Activated naive CD8-positive, alpha-beta T cell treated with anti-CD3 and anti-CD28 coated beads for 36 hours (primary cell): ENCODE data around the gene SBF1. TPM values are rescaled to one million over a fixed set of nuclear protein-coding genes. Genes with fewer than 3 reads are reported as not detected.

ENCODE experiments used
- DNase-seq: peaks from one replicate; pipeline ENCODE4 v3.0.0; 2021
- H3K27ac Mint-ChIP-seq: one replicate; pipeline ENCODE4 v1.8.0; 2022; ENCODE audit warnings: mild to moderate bottlenecking, moderate library complexity, mixed read lengths
- H3K27me3 Mint-ChIP-seq: one replicate; pipeline ENCODE4 v1.8.0; 2022; ENCODE audit warnings: mild to moderate bottlenecking, mixed read lengths
- H3K36me3 Mint-ChIP-seq: one replicate; pipeline ENCODE4 v1.8.0; 2021; ENCODE audit warnings: mild to moderate bottlenecking, mixed read lengths
- H3K4me1 Mint-ChIP-seq: one replicate; pipeline ENCODE4 v1.8.0; 2021; ENCODE audit warnings: mixed read lengths
- H3K4me3 Mint-ChIP-seq: one replicate; pipeline ENCODE4 v1.8.0; 2022; ENCODE audit warnings: mild to moderate bottlenecking, moderate library complexity, mixed read lengths
- H3K9me3 Mint-ChIP-seq: one replicate; pipeline ENCODE4 v1.8.0; 2022; ENCODE audit warnings: mixed read lengths
- total RNA-seq, 2 experiments: library from RNA; stranded (reverse); gene quantifications; one replicate each; pipeline ENCODE4 v1.2.3, GENCODE V29; 2021

Gene SBF1
- total RNA-seq, 2 experiments from 2014 or later = 101 to 102 TPM

DNA sequence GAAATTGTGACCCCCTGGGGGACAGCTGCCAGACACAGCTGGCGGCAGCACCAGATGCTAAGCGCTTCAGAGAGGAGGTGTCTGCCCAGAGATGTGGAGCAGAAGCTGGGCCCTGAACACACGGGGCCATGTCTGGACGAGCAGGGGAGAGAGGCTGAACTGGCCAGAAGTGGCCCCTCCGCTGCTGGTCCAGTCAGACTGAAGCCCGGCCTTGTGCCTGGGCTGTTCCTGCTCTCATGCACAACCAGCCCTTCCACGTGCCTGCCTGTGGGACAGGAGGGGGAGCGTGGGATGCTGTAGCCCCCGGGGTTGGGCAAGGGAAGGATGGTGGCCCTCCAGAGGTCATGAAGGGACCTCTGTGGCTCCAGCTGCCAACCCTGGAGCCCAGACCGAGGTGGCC, 8.3 kb upstream of the SBF1 start:
- Mint-ChIP-seq H3K9me3 (no peaks in the 10 kb centered on the region), H3K4me1 (peaks cover 4% of the 10 kb centered on the region), H3K36me3 (no peaks in the 10 kb centered on the region), H3K27me3 (peaks cover 7% of the 10 kb centered on the region), H3K4me3 (peak overlapping the region; percentile 10), H3K27ac (no peak overlapping the region)
- no peak for DNase-seq

DNA sequence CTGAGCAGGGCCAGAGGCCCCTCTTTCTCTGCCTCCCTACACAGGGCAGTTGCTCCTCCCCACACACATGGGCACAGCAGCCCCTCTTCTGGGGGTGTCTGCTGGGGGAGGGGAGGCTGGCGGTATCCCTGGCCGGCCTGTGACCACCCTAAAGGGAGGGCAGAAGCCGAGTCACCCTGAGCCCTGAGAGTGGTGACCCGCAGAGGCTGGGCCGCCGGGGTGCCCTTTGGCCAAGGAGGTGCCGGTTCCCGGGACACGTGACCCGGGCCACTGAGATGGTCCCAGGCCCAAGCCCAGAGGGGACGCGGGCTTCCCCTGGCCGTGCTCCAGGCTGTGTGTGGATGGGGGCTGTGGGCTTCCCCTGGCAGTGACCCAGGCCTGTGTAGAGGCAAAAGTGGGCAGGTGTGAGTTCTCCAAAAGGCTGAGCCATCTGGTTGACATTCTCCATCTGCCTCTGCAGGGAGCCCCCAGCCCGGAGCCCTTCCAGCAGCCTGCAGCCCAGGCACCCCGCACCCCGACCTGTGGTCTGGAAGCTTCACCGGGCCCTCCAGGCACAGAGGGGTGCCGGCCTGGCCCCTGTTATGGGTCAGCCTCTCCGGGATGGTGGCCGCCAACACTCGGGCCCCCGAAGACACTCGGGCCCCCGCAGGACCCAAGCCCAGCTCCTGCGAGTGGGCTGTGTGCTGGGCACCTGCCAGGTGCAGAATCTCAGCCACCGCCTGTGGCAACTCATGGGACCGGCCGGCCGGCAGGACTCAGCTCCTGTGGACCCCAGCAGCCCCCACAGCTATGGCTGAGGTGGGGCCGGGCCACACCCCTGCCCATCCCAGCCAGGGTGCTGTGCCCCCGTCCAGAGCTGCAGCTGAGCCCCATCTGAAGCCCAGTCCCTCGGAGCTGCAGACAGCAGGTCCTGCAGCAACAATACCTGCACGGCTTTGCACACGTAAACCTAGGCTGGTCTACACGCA, 7.6 kb upstream of the SBF1 start:
- Mint-ChIP-seq H3K27me3 (peaks cover 7% of the 10 kb centered on the region), H3K4me1 (peaks cover 4% of the 10 kb centered on the region), H3K9me3 (no peaks in the 10 kb centered on the region), H3K36me3 (no peaks in the 10 kb centered on the region), H3K4me3 (peak overlapping the region; percentile 81), H3K27ac (peak overlapping the region; percentile 63)
- DNase-seq = no peak

DNA sequence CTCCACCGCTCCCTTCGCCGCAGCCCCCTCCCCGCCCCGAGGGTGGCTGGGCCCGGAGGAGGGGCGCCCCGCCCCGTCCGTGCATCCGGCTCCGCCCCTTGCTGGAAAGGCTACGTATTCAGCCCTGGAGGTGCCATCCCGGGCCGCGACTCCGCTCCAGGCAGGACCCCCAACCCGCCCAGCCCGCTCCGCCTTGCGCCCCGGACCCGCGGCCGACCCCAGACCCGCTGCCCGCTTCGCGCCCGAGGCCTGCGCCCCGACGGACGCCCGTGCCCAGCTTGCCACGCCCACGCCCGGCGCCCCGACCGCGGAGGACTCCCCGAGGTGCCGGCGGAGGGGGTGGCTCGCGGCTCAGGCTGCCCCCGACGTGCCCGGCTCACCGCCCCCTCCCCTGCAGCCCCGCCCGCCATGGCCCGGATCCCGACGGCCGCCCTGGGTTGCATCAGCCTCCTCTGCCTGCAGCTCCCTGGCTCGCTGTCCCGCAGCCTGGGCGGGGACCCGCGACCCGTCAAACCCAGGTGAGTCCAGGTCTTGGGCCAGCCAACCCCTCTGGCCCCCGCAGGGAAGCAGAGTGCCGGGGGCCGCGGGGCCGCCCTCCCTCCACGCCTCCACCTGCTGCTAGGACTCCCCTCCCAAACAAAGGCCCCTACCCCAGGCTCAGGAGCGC, 6.7 kb upstream of the SBF1 start, which contains the start of gene ADM2:
ADM2 (plus strand) TSS at position 104 of the 667 bp plus-strand sequence; CDS start at position 409, 305 bp downstream.
- Mint-ChIP-seq H3K36me3 (no peaks in the 10 kb centered on the region), H3K27me3 (peaks cover 7% of the 10 kb centered on the region), H3K27ac (peak within 1 kb of the TSS; percentile 63), H3K4me1 (peaks cover 4% of the 10 kb centered on the region), H3K9me3 (no peaks in the 10 kb centered on the region), H3K4me3 (peak within 1 kb of the TSS; percentile 81)
- peak; percentile 69 for DNase-seq

DNA sequence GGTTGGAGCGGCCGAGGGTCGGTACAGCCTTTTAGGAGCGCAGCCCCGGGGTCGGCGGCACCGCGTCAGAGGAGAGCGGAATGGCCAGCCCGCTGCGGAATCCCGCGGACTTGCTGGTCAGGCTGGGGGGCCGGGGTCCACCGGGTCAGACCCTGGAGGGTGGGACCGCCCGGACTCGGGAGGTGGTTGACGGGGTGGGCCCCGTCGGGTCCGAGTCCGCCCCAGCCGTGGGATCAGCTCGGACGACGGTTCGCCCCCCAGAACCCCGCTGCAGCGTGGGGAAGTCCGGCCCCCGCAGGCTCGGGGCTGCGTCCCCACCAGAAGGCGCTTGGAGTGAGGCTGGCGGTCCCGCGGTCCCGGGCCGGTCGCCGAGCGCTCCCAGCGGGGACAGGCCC, 6.2 kb upstream of the SBF1 start:
- Mint-ChIP-seq H3K27me3 (peaks cover 7% of the 10 kb centered on the region), H3K36me3 (no peaks in the 10 kb centered on the region)

DNA sequence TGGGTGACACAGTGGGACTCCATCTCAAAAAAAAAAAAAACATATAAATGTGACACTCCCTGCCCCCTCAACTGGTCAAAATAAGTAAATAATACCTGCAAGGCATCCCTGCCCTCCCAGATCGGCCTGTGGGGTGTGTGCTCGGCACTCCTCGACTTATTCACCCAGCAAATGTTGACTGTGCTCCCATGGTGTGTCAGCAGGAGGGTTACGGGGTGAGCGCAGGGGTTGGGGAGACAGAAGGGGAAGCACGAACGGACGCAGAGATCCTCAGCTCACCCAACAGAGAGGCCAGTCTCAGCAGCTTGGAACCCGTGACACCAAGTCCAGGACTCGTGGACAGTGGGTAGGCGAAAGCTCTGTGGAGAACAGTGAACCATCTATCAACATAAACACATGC, 4.9 kb upstream of the SBF1 start:
- Mint-ChIP-seq H3K36me3 (no peaks in the 10 kb centered on the region), H3K27me3 (peaks cover 7% of the 10 kb centered on the region), H3K4me1 (peaks cover 6% of the 10 kb centered on the region), H3K27ac (no peak overlapping the region), H3K9me3 (no peaks in the 10 kb centered on the region), H3K4me3 (peak overlapping the region; percentile 68)
- no peak for DNase-seq

More for the DNA sequence above, 6.2 kb upstream of the SBF1 start:
- no peak for DNase-seq
- H3K9me3 Mint-ChIP-seq = no peaks in the 10 kb centered on the region
- H3K4me1 Mint-ChIP-seq = peaks cover 4% of the 10 kb centered on the region
- no peak overlapping the region for H3K27ac Mint-ChIP-seq
- peak overlapping the region; percentile 47 for H3K4me3 Mint-ChIP-seq

DNA sequence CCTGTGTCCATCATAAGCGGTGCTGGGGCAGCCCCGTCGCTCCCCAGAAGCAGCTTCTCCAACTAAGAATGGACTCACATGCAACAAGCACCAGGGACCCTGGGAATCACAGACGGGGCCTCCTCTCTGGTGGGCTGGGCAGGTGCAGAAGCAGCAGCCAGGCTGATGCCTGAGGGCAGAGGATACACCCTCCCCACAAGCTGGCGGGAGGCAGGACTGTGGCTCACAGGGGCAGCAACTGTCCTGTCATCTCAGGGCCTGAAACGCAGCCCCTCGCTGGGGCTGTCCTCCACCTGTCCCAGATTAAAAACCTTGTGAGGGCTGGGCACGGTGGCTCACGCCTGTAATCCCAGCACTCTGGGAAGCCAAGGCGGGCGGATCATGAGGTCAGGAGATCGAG, 3.1 kb upstream of the SBF1 start:
- peaks cover 7% of the 10 kb centered on the region for H3K27me3 Mint-ChIP-seq
- DNase-seq = no peak
- no peak overlapping the region for H3K4me3 Mint-ChIP-seq
- H3K27ac Mint-ChIP-seq = no peak overlapping the region
- no peaks in the 10 kb centered on the region for H3K9me3 Mint-ChIP-seq
- peaks cover 17% of the 10 kb centered on the region for H3K4me1 Mint-ChIP-seq
- no peaks in the 10 kb centered on the region for H3K36me3 Mint-ChIP-seq

DNA sequence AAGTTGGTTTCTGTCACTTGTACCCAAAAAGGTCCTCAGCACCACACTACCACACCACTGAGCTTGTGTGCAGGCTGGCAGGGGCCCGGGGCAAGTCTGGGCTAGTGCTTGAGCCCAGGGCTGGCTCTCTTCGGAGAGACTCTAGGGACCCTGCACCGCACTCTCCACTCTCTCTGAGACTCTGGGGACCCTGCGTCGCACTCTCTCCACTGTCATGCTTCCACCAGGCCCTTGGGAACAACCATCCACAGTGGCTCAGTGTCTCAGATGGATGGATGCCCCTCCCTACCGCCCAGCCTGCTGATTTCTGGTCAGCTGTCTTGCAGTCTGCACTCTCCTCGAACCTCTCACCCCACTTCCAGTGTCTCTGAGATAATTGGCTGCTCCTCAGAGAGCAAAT, 2.0 kb upstream of the SBF1 start:
- H3K27me3 Mint-ChIP-seq = peaks cover 7% of the 10 kb centered on the region
- DNase-seq = no peak
- no peak overlapping the region for H3K27ac Mint-ChIP-seq
- no peak overlapping the region for H3K4me3 Mint-ChIP-seq
- H3K4me1 Mint-ChIP-seq = peaks cover 28% of the 10 kb centered on the region
- no peaks in the 10 kb centered on the region for H3K9me3 Mint-ChIP-seq
- H3K36me3 Mint-ChIP-seq = no peaks in the 10 kb centered on the region

DNA sequence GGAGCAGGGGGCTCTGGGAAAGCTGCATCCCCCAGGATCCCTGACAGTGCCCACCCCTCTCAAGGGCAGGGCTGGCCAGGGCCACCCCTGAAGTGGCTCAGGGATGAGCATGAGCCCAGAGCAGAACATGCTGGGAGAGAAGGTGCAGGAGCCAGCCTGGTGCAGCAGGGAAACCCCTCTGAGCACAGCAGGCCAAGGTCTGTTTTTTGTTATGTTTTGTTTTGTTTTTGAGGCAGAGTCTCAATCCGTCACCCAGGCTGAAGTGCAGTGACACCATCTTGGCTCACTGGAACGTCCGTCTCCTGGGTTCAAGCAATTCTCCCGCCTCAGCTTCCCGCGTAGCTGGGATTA, 792 bp upstream of the SBF1 start:
- H3K4me3 Mint-ChIP-seq = peak overlapping the region; percentile 65
- peaks cover 40% of the 10 kb centered on the region for H3K4me1 Mint-ChIP-seq
- no peak for DNase-seq
- no peak overlapping the region for H3K27ac Mint-ChIP-seq
- peaks cover 7% of the 10 kb centered on the region for H3K27me3 Mint-ChIP-seq
- no peaks in the 10 kb centered on the region for H3K9me3 Mint-ChIP-seq
- H3K36me3 Mint-ChIP-seq = no peaks in the 10 kb centered on the region

DNA sequence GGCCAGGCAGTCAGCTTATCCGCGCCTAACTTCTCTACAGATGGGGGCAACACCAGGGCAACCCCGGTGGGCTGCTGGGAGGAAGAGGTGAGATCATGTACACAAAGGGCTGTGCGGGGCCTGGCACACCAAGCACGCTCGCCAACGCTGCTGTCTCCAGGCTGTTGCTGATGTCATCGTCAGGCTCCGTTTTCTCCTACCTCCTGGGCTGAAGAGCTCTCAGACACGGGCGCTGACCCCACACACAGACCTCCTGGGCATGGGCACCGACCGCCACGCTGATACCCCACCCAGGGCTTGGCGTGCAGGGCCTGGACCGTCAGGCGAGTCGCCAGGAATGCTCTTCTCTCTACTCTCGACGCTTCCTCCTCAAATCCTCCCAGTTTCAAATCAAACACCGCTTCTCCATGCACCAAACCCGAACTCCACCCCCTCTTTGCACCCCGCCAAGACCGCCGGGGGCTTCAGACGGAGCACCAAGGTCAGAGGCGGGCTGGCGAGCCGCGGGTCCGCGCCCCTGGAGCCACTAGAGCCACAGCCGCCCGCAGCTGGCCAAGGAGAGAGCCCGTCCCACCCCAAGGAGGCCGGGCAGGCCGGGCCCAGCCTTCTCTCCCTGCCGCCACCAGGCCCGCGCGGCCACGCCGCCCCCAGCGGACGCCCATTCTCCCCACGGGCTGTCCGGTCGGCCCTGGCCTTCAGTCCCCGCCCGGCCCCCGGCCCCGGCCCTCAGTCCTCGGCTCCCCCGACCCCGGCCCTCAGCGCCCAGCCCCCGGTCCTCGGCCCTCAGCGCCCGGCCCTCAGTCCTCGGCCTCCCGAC, 772 bp downstream of the SBF1 start:
- peak overlapping the region; percentile 94 for H3K4me3 Mint-ChIP-seq
- H3K9me3 Mint-ChIP-seq = no peaks in the 10 kb centered on the region
- H3K27ac Mint-ChIP-seq = peak overlapping the region; percentile 90
- DNase-seq = peak; percentile 60
- peaks cover 50% of the 10 kb centered on the region for H3K4me1 Mint-ChIP-seq
- no peaks in the 10 kb centered on the region for H3K27me3 Mint-ChIP-seq
- H3K36me3 Mint-ChIP-seq = no peaks in the 10 kb centered on the region

DNA sequence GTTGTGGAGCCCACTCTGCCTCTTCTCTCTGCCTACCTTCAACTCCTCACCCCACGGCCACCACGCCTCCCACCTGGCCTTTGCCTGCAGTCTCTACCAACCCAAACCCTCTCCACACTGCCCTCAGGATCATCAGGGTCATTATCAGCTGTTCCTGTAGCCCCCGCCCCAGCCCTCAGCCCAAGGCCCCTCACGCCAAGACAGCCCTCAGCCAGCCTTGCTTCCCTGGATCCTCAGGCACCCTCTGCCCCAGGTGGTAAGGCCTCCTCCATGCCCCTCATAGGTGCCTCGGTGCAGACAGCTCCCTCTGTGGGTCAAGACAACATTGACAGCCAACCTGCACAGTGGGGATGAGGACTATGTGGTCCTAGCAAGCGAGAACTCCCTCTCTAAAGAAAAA, 1.7 kb downstream of the SBF1 start:
- Mint-ChIP-seq H3K4me1 (peaks cover 59% of the 10 kb centered on the region), H3K9me3 (no peaks in the 10 kb centered on the region), H3K36me3 (no peaks in the 10 kb centered on the region)

DNA sequence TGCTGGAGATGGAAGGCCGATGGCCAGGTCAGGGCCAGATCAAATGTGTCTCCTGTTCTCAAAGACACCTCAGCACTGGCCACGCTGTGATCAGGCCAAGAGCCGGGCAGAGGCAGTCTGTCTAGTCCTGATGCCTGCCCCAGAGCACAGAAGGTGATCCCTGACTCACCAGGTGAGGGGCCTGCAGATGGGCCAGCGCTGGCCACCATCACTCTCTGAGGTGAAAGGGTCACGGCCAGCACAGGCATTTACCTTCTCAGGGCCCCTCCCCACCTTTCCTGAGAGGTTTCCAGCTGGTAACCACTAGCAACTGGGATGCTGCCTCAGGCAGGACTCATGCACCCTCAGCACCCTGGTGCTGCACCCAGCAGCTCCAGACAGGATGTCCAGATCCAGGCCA, 2.9 kb downstream of the SBF1 start:
- Mint-ChIP-seq H3K27me3 (no peaks in the 10 kb centered on the region), H3K27ac (peak overlapping the region; percentile 91), H3K4me1 (peaks cover 68% of the 10 kb centered on the region), H3K9me3 (no peaks in the 10 kb centered on the region), H3K36me3 (peaks cover under 1% of the 10 kb centered on the region), H3K4me3 (peak overlapping the region; percentile 55)
- no peak for DNase-seq

More for the DNA sequence above, 1.7 kb downstream of the SBF1 start:
- H3K27ac Mint-ChIP-seq = peak overlapping the region; percentile 90
- DNase-seq = peak; percentile 63
- peak overlapping the region; percentile 94 for H3K4me3 Mint-ChIP-seq
- no peaks in the 10 kb centered on the region for H3K27me3 Mint-ChIP-seq

DNA sequence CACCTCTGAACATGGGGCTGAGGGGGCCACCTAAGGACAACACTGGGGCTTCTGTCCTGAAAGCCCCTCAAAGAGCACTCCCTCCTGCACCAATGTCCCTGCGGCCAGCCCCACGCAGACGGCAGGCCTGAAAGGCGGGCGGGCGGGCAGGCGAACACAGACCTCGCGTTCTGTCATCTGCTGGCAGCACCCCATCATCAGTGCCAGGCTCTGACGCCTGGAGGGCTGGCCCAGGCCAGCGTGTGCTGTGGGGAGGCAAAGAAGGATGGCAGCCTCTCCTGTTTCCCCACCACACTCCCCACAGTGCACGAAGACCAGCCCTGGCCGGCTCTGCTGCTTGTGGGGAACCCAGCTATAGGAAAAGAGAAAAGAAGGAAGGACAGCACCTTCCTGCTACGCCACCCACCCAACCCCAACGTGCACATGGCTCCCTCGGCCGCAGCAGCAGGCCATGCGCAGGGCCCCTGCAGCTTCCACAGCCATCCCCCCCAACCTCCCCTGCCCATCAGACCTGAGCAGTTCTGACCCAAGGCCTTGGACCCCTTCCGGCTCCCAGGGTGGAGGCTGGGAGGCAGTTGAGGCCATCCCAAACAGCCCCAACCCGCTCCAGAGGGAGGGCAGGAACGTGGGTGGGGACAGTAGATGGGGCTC, 3.5 kb downstream of the SBF1 start:
- Mint-ChIP-seq H3K9me3 (no peaks in the 10 kb centered on the region), H3K4me3 (peak overlapping the region; percentile 71), H3K27me3 (no peaks in the 10 kb centered on the region), H3K27ac (peak overlapping the region; percentile 91), H3K36me3 (peaks cover 6% of the 10 kb centered on the region), H3K4me1 (peaks cover 74% of the 10 kb centered on the region)
- no peak for DNase-seq

DNA sequence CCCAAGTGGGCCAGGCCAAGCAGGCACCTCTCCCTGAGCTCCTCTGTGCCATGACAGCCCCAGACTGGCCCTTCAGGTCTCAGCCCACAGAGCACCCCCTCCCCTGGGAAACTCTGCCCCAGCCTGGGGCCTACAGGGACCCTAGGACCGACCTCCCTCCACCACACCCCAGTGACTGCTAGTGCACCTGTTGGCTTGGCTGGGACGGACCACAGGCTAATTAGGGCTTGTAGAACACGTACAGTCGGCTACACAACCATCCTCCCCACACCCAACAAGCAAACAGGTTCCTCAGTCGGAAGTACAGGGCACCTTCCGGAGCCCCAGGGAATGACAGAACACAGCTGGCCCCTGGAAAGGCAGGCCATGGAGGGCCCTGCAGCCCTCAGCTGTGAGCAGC, 4.3 kb downstream of the SBF1 start:
- H3K9me3 Mint-ChIP-seq = no peaks in the 10 kb centered on the region
- H3K4me1 Mint-ChIP-seq = peaks cover 76% of the 10 kb centered on the region

More for the DNA sequence above, 4.3 kb downstream of the SBF1 start:
- no peaks in the 10 kb centered on the region for H3K27me3 Mint-ChIP-seq
- peak overlapping the region; percentile 91 for H3K27ac Mint-ChIP-seq
- H3K36me3 Mint-ChIP-seq = peaks cover 8% of the 10 kb centered on the region
- peak overlapping the region; percentile 71 for H3K4me3 Mint-ChIP-seq
- no peak for DNase-seq
